ENCODE results near the gene GINS3.

- TF ChIP-seq CTCF (IDR thresholded peaks at IDR 0.05; ENCODE audit: insufficient read depth, low read length): no peak
- TF ChIP-seq POLR2AphosphoS5 (IDR thresholded peaks at IDR 0.05; ENCODE audit: low read depth): no peak
- TF ChIP-seq GABPA (IDR thresholded peaks at IDR 0.05; ENCODE audit: low read depth): no peak
- TF ChIP-seq SPI1 (IDR thresholded peaks at IDR 0.05; ENCODE audit: borderline replicate concordance, low read depth): no peak
Measured at GRCh38 chr16:58393138-58393504, 850 bp downstream of the GINS3 start.

All from HL-60 (cell line).